ENCODE measurements around the gene SEBOX. TPM values are rescaled to one million over a fixed set of nuclear protein-coding genes. Genes with fewer than 3 reads are reported as not detected.

SEBOX gene
- total and polyA plus RNA-seq, 2 donors (not counting 1 experiment from before 2014, with no cell fraction given): not detected

DNA sequence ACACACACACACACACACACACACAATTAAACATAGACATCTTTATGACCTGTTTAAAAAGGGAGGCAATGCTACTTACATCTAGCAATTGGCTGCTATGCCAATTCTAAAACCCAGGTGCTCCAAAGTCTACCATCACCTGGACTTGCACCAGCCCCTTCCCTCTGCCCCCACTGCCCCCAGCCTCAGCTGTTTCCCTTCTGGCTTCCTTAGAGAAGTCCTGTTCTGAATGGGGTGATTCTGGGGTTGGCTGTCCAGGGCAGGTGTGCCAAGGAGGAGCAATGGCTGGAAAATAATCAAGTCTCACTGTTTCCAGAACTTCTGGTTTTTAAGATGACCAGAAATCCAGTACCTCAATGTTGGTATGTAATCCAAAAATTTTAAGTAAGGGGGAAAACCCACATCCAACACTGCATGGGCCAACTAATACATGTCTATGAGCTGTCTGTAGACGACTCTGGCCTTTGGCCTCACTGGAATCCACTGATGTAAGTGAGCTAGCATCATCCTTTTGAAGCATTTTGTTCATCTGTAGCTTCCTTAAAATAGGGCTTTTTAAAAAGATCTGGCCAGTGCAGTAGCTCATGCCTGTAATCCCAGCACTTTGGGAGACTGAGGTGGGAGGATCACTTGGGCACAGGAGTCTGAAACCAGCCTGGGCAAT lies 31.8 kb downstream of the SEBOX start:
- Histone ChIP-seq H3K9me3 (ENCODE audit: control insufficient read depth, insufficient read depth, low read depth, low read length) (no peaks in the 10 kb centered on the region), H3K4me2 (ENCODE audit: extremely low read depth, insufficient read depth, low read length) (no peak overlapping the region), H2AFZ (ENCODE audit: low read length) (no peak overlapping the region), H3K27ac (ENCODE audit: insufficient read depth, low read length) (no peak overlapping the region), H4K20me1 (ENCODE audit: control insufficient read depth, extremely low read depth, insufficient read depth, low read length) (no peaks in the 10 kb centered on the region), H3K36me3 (ENCODE audit: control insufficient read depth, insufficient read depth, low read length) (peaks cover 9% of the 10 kb centered on the region), H3K79me2 (ENCODE audit: control insufficient read depth, insufficient read depth, low read length) (peaks cover 42% of the 10 kb centered on the region), H3K27me3 (ENCODE audit: control insufficient read depth, insufficient read depth, low read length) (no peaks in the 10 kb centered on the region), H3K4me1 (ENCODE audit: control insufficient read depth, extremely low read depth, insufficient read depth, low read length) (peaks cover 17% of the 10 kb centered on the region), H3K9ac (ENCODE audit: insufficient read depth, low read length) (no peak overlapping the region), H3K4me3 (replicated peaks in 1 of 4; ENCODE audit: control extremely low read depth in 1 of 4, insufficient read depth in 1 of 4, low read depth in 3 of 4, low read length in 4 of 4) (no peak overlapping the region)
- no peak for TF ChIP-seq CTCF (conservative IDR thresholded peaks at IDR 0.05 in 1 of 2, IDR thresholded peaks at IDR 0.05 in 1 of 2; ENCODE audit: low read depth in 1 of 2, low read length in 2 of 2)
- TF ChIP-seq EZH2 (IDR thresholded peaks at IDR 0.05; ENCODE audit: low read length, missing control alignments): no peak
- no peak for DNase-seq (ENCODE audit: low read depth in 2 of 2)

- H3K79me2 ChIP-seq (ENCODE audit: control insufficient read depth, insufficient read depth, low read length): peaks cover 30% of the 10 kb centered on the region
- H3K36me3 ChIP-seq (ENCODE audit: control insufficient read depth, insufficient read depth, low read length): peaks cover 10% of the 10 kb centered on the region
- H3K4me1 ChIP-seq (ENCODE audit: control insufficient read depth, extremely low read depth, insufficient read depth, low read length): peaks cover 15% of the 10 kb centered on the region
- H2AFZ ChIP-seq (ENCODE audit: low read length): no peak overlapping the region
- no peak for DNase-seq (ENCODE audit: low read depth in 2 of 2)
- no peak overlapping the region for H3K4me2 ChIP-seq (ENCODE audit: extremely low read depth, insufficient read depth, low read length)
- no peaks in the 10 kb centered on the region for H3K9me3 ChIP-seq (ENCODE audit: control insufficient read depth, insufficient read depth, low read depth, low read length)
- no peak overlapping the region for H3K9ac ChIP-seq (ENCODE audit: insufficient read depth, low read length)
- no peak overlapping the region for H3K4me3 ChIP-seq (replicated peaks in 1 of 4; ENCODE audit: control extremely low read depth in 1 of 4, insufficient read depth in 1 of 4, low read depth in 3 of 4, low read length in 4 of 4)
- H3K27ac ChIP-seq (ENCODE audit: insufficient read depth, low read length): no peak overlapping the region
- H3K27me3 ChIP-seq (ENCODE audit: control insufficient read depth, insufficient read depth, low read length): no peaks in the 10 kb centered on the region
- H4K20me1 ChIP-seq (ENCODE audit: control insufficient read depth, extremely low read depth, insufficient read depth, low read length): no peaks in the 10 kb centered on the region
- TF ChIP-seq EZH2 (IDR thresholded peaks at IDR 0.05; ENCODE audit: low read length, missing control alignments) (no peak), CTCF (conservative IDR thresholded peaks at IDR 0.05 in 1 of 2, IDR thresholded peaks at IDR 0.05 in 1 of 2; ENCODE audit: low read depth in 1 of 2, low read length in 2 of 2) (no peak)
Observed at GRCh38 chr17:28331891-28332420, 33.0 kb downstream of the SEBOX start.

DNA sequence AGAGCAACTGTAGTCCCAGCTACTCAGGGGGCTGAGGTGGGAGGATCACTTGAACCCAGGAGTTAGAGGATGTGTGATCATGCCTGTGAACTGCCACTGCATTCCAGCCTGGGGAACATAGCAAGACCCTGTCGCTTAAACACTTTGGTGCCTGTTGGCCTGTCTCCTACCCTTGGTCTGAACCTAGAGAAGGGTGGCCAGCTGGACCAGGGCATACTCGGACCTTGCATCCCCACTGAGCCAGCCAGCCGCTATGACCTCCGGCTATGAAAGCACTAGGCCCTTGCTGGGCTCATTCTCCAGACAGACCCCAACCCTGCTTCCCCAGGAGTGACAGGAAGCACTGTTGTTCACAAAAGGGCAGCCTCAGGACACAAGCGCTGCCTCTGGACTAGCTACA lies 34.3 kb downstream of the SEBOX start:
- no peak overlapping the region for H3K27ac ChIP-seq (ENCODE audit: insufficient read depth, low read length)
- no peak overlapping the region for H2AFZ ChIP-seq (ENCODE audit: low read length)
- H3K36me3 ChIP-seq (ENCODE audit: control insufficient read depth, insufficient read depth, low read length): peaks cover 10% of the 10 kb centered on the region
- no peak for DNase-seq (ENCODE audit: low read depth in 2 of 2)
- peaks cover 17% of the 10 kb centered on the region for H3K79me2 ChIP-seq (ENCODE audit: control insufficient read depth, insufficient read depth, low read length)
- H3K4me2 ChIP-seq (ENCODE audit: extremely low read depth, insufficient read depth, low read length): no peak overlapping the region
- H3K9ac ChIP-seq (ENCODE audit: insufficient read depth, low read length): no peak overlapping the region
- no peaks in the 10 kb centered on the region for H3K27me3 ChIP-seq (ENCODE audit: control insufficient read depth, insufficient read depth, low read length)
- no peaks in the 10 kb centered on the region for H3K9me3 ChIP-seq (ENCODE audit: control insufficient read depth, insufficient read depth, low read depth, low read length)
- H4K20me1 ChIP-seq (ENCODE audit: control insufficient read depth, extremely low read depth, insufficient read depth, low read length): no peaks in the 10 kb centered on the region
- H3K4me3 ChIP-seq (replicated peaks in 1 of 4; ENCODE audit: control extremely low read depth in 1 of 4, insufficient read depth in 1 of 4, low read depth in 3 of 4, low read length in 4 of 4): no peak overlapping the region
- H3K4me1 ChIP-seq (ENCODE audit: control insufficient read depth, extremely low read depth, insufficient read depth, low read length): peaks cover 10% of the 10 kb centered on the region
- no peak for TF ChIP-seq CTCF (conservative IDR thresholded peaks at IDR 0.05 in 1 of 2, IDR thresholded peaks at IDR 0.05 in 1 of 2; ENCODE audit: low read depth in 1 of 2, low read length in 2 of 2)
- no peak for TF ChIP-seq EZH2 (IDR thresholded peaks at IDR 0.05; ENCODE audit: low read length, missing control alignments)

Measured in fibroblast of lung (primary cell).